Neuronal stem cell (in vitro differentiated cells): ENCODE measurements around the gene PCNA.

ENCODE experiments used
- DNase-seq: peaks from one replicate; pipeline ENCODE4 v3.0.0-alpha.2; 2013; ENCODE audit warnings: low spot score
- H2AFZ ChIP-seq: one replicate; pipeline ENCODE4 v1.6.1; 2013; ENCODE audit warnings: mild to moderate bottlenecking, low read length, inconsistent platforms
- H2AK5ac ChIP-seq: 2 replicates; pipeline ENCODE4 v1.6.1; 2013; ENCODE audit warnings: low read depth, mild to moderate bottlenecking, inconsistent platforms, low read length, moderate library complexity, mixed read lengths
- H2BK120ac ChIP-seq: 2 replicates; pipeline ENCODE4 v1.6.1; 2013; ENCODE audit warnings: low read depth, mild to moderate bottlenecking, inconsistent platforms, low read length, moderate library complexity, mixed read lengths
- H2BK12ac ChIP-seq: one replicate; pipeline ENCODE4 v1.6.1; 2013; ENCODE audit warnings: low read length, inconsistent platforms
- H2BK15ac ChIP-seq: 2 replicates; pipeline ENCODE4 v1.6.1; 2013; ENCODE audit warnings: mild to moderate bottlenecking, low read length, inconsistent platforms, mixed read lengths
- H2BK5ac ChIP-seq: one replicate; pipeline ENCODE4 v1.6.1; 2013; ENCODE audit warnings: inconsistent platforms, mild to moderate bottlenecking, low read length, moderate library complexity
- H3K14ac ChIP-seq: one replicate; pipeline ENCODE4 v1.6.1; 2013; ENCODE audit warnings: low read length, inconsistent platforms
- H3K18ac ChIP-seq: 2 replicates; pipeline ENCODE4 v1.6.1; 2013; ENCODE audit warnings: low read length, inconsistent platforms
- H3K23ac ChIP-seq: 2 replicates; pipeline ENCODE4 v1.6.1; 2013; ENCODE audit warnings: low read depth, mild to moderate bottlenecking, mixed read lengths, low read length, inconsistent platforms; ENCODE audit not compliant: poor library complexity
- H3K27ac ChIP-seq: replicated peaks from 3 replicates; pipeline ENCODE4 v1.5.1; 2013; ENCODE audit warnings: low read length, inconsistent platforms
- H3K27me3 ChIP-seq, 3 experiments: 2 replicates each; pipeline ENCODE4 v1.6.1; 2013; ENCODE audit warnings: low read length in 3 of 3, mild to moderate bottlenecking in 2 of 3, inconsistent platforms in 1 of 3, low read depth in 1 of 3, mixed read lengths in 1 of 3, moderate library complexity in 1 of 3; ENCODE audit not compliant: control insufficient read depth in 3 of 3, insufficient read depth in 3 of 3
- H3K36me3 ChIP-seq, 2 donors: replicated peaks in 1 of 2; 2 replicates each; pipeline ENCODE4 v1.6.1; 2013; ENCODE audit warnings: low read length in 2 of 2; ENCODE audit not compliant: control insufficient read depth in 2 of 2, insufficient read depth in 2 of 2
- H3K4ac ChIP-seq: 2 replicates; pipeline ENCODE4 v1.6.1; 2013; ENCODE audit warnings: inconsistent platforms, mild to moderate bottlenecking, low read length, moderate library complexity
- H3K4me1 ChIP-seq, 2 donors: 1 replicate in 1 of 2; 2 replicates in 1 of 2; pipeline ENCODE4 v1.6.1; 2013; ENCODE audit warnings: low read length in 2 of 2, low read depth in 1 of 2; ENCODE audit not compliant: control insufficient read depth in 2 of 2, insufficient read depth in 1 of 2
- H3K4me2 ChIP-seq: one replicate; pipeline ENCODE4 v1.6.1; 2013; ENCODE audit warnings: mild to moderate bottlenecking, low read length, inconsistent platforms; ENCODE audit not compliant: insufficient read depth, poor library complexity, severe bottlenecking
- H3K4me3 ChIP-seq, 2 donors: 2 replicates each; pipeline ENCODE4 v1.5.1; 2013; ENCODE audit warnings: low read length in 2 of 2, mild to moderate bottlenecking in 2 of 2, inconsistent platforms in 1 of 2, moderate library complexity in 1 of 2
- H3K79me1 ChIP-seq: one replicate; pipeline ENCODE4 v1.6.1; 2013; ENCODE audit warnings: low read depth, mild to moderate bottlenecking, inconsistent platforms, low read length, moderate library complexity
- H3K9ac ChIP-seq: one replicate; pipeline ENCODE4 v1.6.1; 2013; ENCODE audit warnings: mild to moderate bottlenecking, low read depth, low read length, inconsistent platforms; ENCODE audit not compliant: poor library complexity
- H3K9me3 ChIP-seq, 2 donors: replicated peaks in 1 of 2; 2 replicates each; pipeline versions ENCODE3 to v1.6.1; 2013; ENCODE audit warnings: low read length in 2 of 2, mild to moderate bottlenecking in 2 of 2, inconsistent platforms in 1 of 2, low read depth in 1 of 2, mixed read lengths in 1 of 2, moderate library complexity in 1 of 2; ENCODE audit not compliant: control insufficient read depth in 2 of 2, insufficient read depth in 1 of 2
- H4K8ac ChIP-seq: one replicate; pipeline ENCODE4 v1.6.1; 2013; ENCODE audit warnings: low read depth, mild to moderate bottlenecking, inconsistent platforms, low read length, moderate library complexity
- H4K91ac ChIP-seq: one replicate; pipeline ENCODE4 v1.6.1; 2013; ENCODE audit warnings: low read length, low read depth, mild to moderate bottlenecking, inconsistent platforms; ENCODE audit not compliant: poor library complexity
- WGBS, 2 donors: extraction: QIAGEN DNeasy Blood & Tissue Kit; methylation state at CpG; one replicate each; pipeline ENCODE4 v1.1.7; 2013; ENCODE audit warnings: missing lambda C conversion rate in 2 of 2, mixed read lengths in 1 of 2; ENCODE audit not compliant: insufficient read length in 2 of 2, insufficient replicate concordance in 1 of 2; ENCODE audit errors: extremely low coverage in 2 of 2; 5-methylcytosine and 5-hydroxymethylcytosine counted together

Gene PCNA

DNA sequence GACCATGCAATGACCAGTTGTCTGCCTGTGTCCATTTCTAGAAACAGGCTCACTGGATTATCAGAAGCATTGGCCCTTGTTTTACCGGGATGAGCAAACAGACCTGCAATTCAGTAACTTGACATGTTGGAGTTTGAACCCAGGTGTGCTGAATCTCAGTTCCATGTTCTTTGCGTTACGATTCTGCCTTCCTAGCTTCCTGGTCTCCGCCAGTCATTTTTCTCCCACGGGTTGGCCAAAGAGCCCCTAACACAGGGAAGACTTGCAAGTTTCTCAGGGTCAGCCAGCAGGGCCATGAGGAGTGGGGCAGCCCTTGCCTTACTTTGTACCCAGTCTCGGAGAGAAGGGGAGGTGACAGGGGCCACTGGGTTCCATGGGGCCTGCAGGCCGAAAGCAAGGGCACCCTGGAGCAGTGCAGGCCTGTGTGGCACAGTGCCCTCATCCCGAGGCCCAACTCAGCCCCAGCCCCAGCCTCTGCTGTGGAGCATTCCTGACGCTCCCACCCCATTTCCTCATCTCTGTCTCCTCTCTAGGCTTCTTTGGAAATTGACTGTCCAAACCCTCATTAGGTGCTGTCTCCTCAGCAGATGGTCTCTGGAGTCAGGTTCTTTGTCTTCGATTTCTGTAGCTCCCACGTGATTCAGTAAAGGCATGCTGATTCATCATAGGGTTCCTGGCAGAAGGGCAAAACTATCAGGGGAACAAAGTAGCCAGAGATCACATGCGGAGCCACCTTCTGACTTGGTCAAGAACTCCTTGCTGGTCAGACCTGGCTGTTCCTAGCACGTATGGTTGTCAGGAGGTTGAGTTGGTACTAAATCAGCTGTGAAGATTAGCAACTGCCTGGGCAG, 30.7 kb upstream of the PCNA start:
- no peak for DNase-seq
- no CpG with 5 or more reads among the region's 13 CpGs for WGBS, 2 donors
- peaks cover 0 to 5% of the 10 kb centered on the region in 2 donors for H3K36me3 ChIP-seq

GRCh38 chr20:5149892-5150225, 30.1 kb upstream of the PCNA start:
- Histone ChIP-seq H2AFZ (no peak overlapping the region), H3K4me3 (no peak overlapping the region), H3K9ac (no peak overlapping the region), H3K9me3 (no peaks in the 10 kb centered on the region), H3K79me1 (no peaks in the 10 kb centered on the region), H3K14ac (no peak overlapping the region), H3K4me1 (peaks cover 0 to 4% of the 10 kb centered on the region in 2 donors), H4K91ac (no peak overlapping the region), H3K27ac (no peak overlapping the region), H2AK5ac (no peak overlapping the region), H3K36me3 (peaks cover 0 to 9% of the 10 kb centered on the region in 2 donors), H2BK120ac (no peak overlapping the region), H3K27me3 (no peaks in the 10 kb centered on the region), H3K18ac (no peak overlapping the region), H3K23ac (no peak overlapping the region), H2BK5ac (no peak overlapping the region), H2BK15ac (no peak overlapping the region), H3K4ac (no peak overlapping the region), H2BK12ac (no peak overlapping the region), H3K4me2 (no peak overlapping the region), H4K8ac (no peak overlapping the region)
- WGBS, 2 donors: no CpG with 5 or more reads among the region's 3 CpGs
- DNase-seq: no peak

More for the DNA sequence above, 30.7 kb upstream of the PCNA start:
- Histone ChIP-seq H3K27me3 (no peaks in the 10 kb centered on the region), H2BK15ac (no peak overlapping the region), H4K8ac (no peak overlapping the region), H2BK120ac (no peak overlapping the region), H3K79me1 (no peaks in the 10 kb centered on the region), H4K91ac (no peak overlapping the region), H2BK12ac (no peak overlapping the region), H3K9me3 (no peaks in the 10 kb centered on the region), H3K14ac (no peak overlapping the region), H2AK5ac (no peak overlapping the region), H2AFZ (no peak overlapping the region), H3K18ac (no peak overlapping the region), H3K27ac (no peak overlapping the region), H3K23ac (no peak overlapping the region), H3K4ac (no peak overlapping the region), H3K9ac (no peak overlapping the region), H3K4me1 (peaks cover 0 to 4% of the 10 kb centered on the region in 2 donors), H3K4me2 (no peak overlapping the region), H2BK5ac (no peak overlapping the region), H3K4me3 (no peak overlapping the region)

DNA sequence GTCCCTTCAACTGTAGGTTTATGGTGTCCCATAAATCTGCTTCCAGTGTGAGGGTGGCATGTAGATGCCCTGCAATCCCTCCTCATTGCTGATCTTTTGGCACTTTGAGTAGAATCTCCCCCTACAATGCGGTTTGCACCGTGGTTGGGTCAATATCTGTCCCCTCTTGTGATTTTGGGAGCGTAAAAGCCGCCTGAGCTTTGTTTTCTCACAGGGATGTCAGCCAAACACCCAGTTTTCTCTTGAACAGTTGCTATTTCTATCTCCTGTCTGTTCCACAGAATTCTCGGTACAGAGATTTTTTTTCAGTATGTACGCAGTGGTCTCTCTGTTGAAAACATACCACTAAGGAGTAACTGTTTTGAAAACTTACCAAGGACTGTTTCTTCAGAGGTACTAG, 28.8 kb upstream of the PCNA start:
- no peak overlapping the region for H3K23ac ChIP-seq
- H2BK5ac ChIP-seq: no peak overlapping the region
- H3K79me1 ChIP-seq: no peaks in the 10 kb centered on the region
- H3K4me2 ChIP-seq: no peak overlapping the region
- no peak overlapping the region for H4K8ac ChIP-seq
- H3K9me3 ChIP-seq: no peaks in the 10 kb centered on the region
- peaks cover 0 to 4% of the 10 kb centered on the region in 2 donors for H3K4me1 ChIP-seq
- no peak overlapping the region for H3K4me3 ChIP-seq
- no peak for DNase-seq
- no peak overlapping the region for H3K18ac ChIP-seq
- H3K27me3 ChIP-seq: no peaks in the 10 kb centered on the region
- H3K9ac ChIP-seq: no peak overlapping the region
- no peak overlapping the region for H2BK120ac ChIP-seq
- H2BK12ac ChIP-seq: no peak overlapping the region
- no peak overlapping the region for H3K27ac ChIP-seq
- H2BK15ac ChIP-seq: no peak overlapping the region
- H3K4ac ChIP-seq: no peak overlapping the region
- H4K91ac ChIP-seq: no peak overlapping the region
- peaks cover 0 to 17% of the 10 kb centered on the region in 2 donors for H3K36me3 ChIP-seq
- no peak overlapping the region for H2AK5ac ChIP-seq
- no peak overlapping the region for H3K14ac ChIP-seq
- H2AFZ ChIP-seq: no peak overlapping the region
- WGBS, 2 donors: no CpG with 5 or more reads among the region's 6 CpGs

- peaks cover 0 to 19% of the 10 kb centered on the region in 2 donors for H3K36me3 ChIP-seq
- no peak overlapping the region for H4K91ac ChIP-seq
- H2BK120ac ChIP-seq: no peak overlapping the region
- H2AK5ac ChIP-seq: no peak overlapping the region
- no peak overlapping the region for H3K23ac ChIP-seq
- DNase-seq: no peak
- H2BK5ac ChIP-seq: no peak overlapping the region
- H3K27ac ChIP-seq: no peak overlapping the region
- H3K4me3 ChIP-seq: no peak overlapping the region
- H3K4me2 ChIP-seq: no peak overlapping the region
- no peak overlapping the region for H3K4ac ChIP-seq
- H3K27me3 ChIP-seq: no peaks in the 10 kb centered on the region
- no peak overlapping the region for H3K9ac ChIP-seq
- no peak overlapping the region for H4K8ac ChIP-seq
- WGBS, 2 donors: no CpG with 5 or more reads among the region's 2 CpGs
- no peak overlapping the region for H2BK15ac ChIP-seq
- no peak overlapping the region for H2AFZ ChIP-seq
- H3K79me1 ChIP-seq: no peaks in the 10 kb centered on the region
- no peaks in the 10 kb centered on the region for H3K9me3 ChIP-seq
- no peak overlapping the region for H2BK12ac ChIP-seq
- peaks cover 0 to 4% of the 10 kb centered on the region in 2 donors for H3K4me1 ChIP-seq
- no peak overlapping the region for H3K18ac ChIP-seq
- no peak overlapping the region for H3K14ac ChIP-seq
Observed at GRCh38 chr20:5146871-5147592, 27.3 kb upstream of the PCNA start.
